ENCODE data around the gene HOXD10. TPM values are rescaled to one million over a fixed set of nuclear protein-coding genes. Genes with fewer than 3 reads are reported as not detected.

HOXD10 gene
- total and polyA plus RNA-seq, 9 of the 15 experiments (the other 6 are each of a cell fraction or from before 2014, with no cell fraction given) = not detected

GRCh38 chr2:176079831-176080539 lies 36.6 kb upstream of the HOXD10 start (continued):
- TF ChIP-seq NFATC3 (IDR thresholded peaks at IDR 0.05) (no peak), WHSC1 (IDR thresholded peaks at IDR 0.05; ENCODE audit: low read length) (no peak), ZNF639 (CRISPR knock-in tag; conservative IDR thresholded peaks at IDR 0.05 in 1 of 2, IDR thresholded peaks at IDR 0.05 in 1 of 2) (0 out of 4 replicates have a peak, but pooled peaks of 1 of the 2 experiments have one; percentile 42), TCF15 (CRISPR knock-in tag; IDR thresholded peaks at IDR 0.05) (no peak), U2AF2 (optimal IDR thresholded peaks at IDR 0.05; ENCODE audit: low read depth, low read length) (no peak), CREB1 (IDR thresholded peaks at IDR 0.05) (peak; percentile 24; the same call in 1 of the 2 replicates), CREB1 (CRISPR knock-in tag; IDR thresholded peaks at IDR 0.05) (peak; percentile 69), MTA3 (IDR thresholded peaks at IDR 0.05; ENCODE audit: borderline replicate concordance) (peak; percentile 77), JUNB (CRISPR knock-in tag; conservative IDR thresholded peaks at IDR 0.05) (no peak), ZNF253 (CRISPR knock-in tag; conservative IDR thresholded peaks at IDR 0.05) (no peak), ZNF3 (CRISPR knock-in tag; IDR thresholded peaks at IDR 0.05) (no peak), NCOA2 (IDR thresholded peaks at IDR 0.05; ENCODE audit: partially characterized antibody in 2 of 2) (no peak), MYNN (IDR thresholded peaks at IDR 0.05) (peak; percentile 66; the same call in 1 of the 2 replicates), MYNN (CRISPR knock-in tag; IDR thresholded peaks at IDR 0.05) (no peak), KLF16 (IDR thresholded peaks at IDR 0.05) (peak; percentile 34; the same call in 1 of the 2 replicates), USF2 (CRISPR knock-in tag; IDR thresholded peaks at IDR 0.05) (no peak), ZFP36 (IDR thresholded peaks at IDR 0.05; ENCODE audit: low read depth, low read length, partially characterized antibody) (no peak), ZNF347 (CRISPR knock-in tag; IDR thresholded peaks at IDR 0.05; ENCODE audit: low read depth) (no peak), RBM15 (IDR thresholded peaks at IDR 0.05; ENCODE audit: insufficient read depth, low read length) (no peak), ZNF24 (IDR thresholded peaks at IDR 0.05) (peak; percentile 50; the same call in 1 of the 2 replicates), ZFP1 (CRISPR knock-in tag; IDR thresholded peaks at IDR 0.05) (no peak), ZNF324 (CRISPR knock-in tag; IDR thresholded peaks at IDR 0.05) (no peak), FOXM1 (IDR thresholded peaks at IDR 0.05; ENCODE audit: low read depth) (no peak), FOXM1 (CRISPR knock-in tag; IDR thresholded peaks at IDR 0.05; ENCODE audit: low read depth) (no peak), EWSR1 (IDR thresholded peaks at IDR 0.05; ENCODE audit: borderline replicate concordance, low read depth, partially characterized antibody) (no peak), ATF3 (IDR thresholded peaks at IDR 0.05) (no peak), ATF3 (CRISPR knock-in tag; conservative IDR thresholded peaks at IDR 0.05) (peak; percentile 73; the same call in 1 of the 2 replicates), U2AF1 (optimal IDR thresholded peaks at IDR 0.05; ENCODE audit: low read depth, low read length) (peak; percentile 60)
